Measurements from ENCODE around the gene CALML4. TPM values are rescaled to one million over a fixed set of nuclear protein-coding genes. Genes with fewer than 3 reads are reported as not detected.

Gene CALML4
- total and polyA plus RNA-seq, 4 donors = 3.6 to 8.0 (median 6.5) TPM

- Histone ChIP-seq H3K27me3 (ENCODE audit: control insufficient read depth in 4 of 4, insufficient read depth in 4 of 4, low read length in 3 of 4) (no peaks in the 10 kb centered on the region), H3K4me3 (ENCODE audit: low read depth in 1 of 3, low read length in 3 of 3) (no peak overlapping the region), H3K4me1 (ENCODE audit: control insufficient read depth in 4 of 4, insufficient read depth in 4 of 4, low read length in 3 of 4) (peaks cover 0 to 18% (median 8%) of the 10 kb centered on the region in 4 donors), H3K9ac (ENCODE audit: low read depth in 1 of 2, low read length in 2 of 2) (no peak overlapping the region), H3K27ac (ENCODE audit: low read depth in 1 of 2, low read length in 2 of 2) (no peak overlapping the region), H3K9me3 (ENCODE audit: control insufficient read depth in 4 of 4, low read length in 3 of 4) (no peaks in the 10 kb centered on the region), H3K36me3 (ENCODE audit: control insufficient read depth in 4 of 4, insufficient read depth in 3 of 4, low read depth in 1 of 4, low read length in 3 of 4) (peaks cover 0 to 4% (median 1%) of the 10 kb centered on the region in 4 donors)
- WGBS = 88% methylated on average over 11 of the region's 11 CpGs
- DNase-seq (ENCODE audit: low spot score) = no peak
- TF ChIP-seq SP1 (IDR thresholded peaks at IDR 0.05) = no peak
- TF ChIP-seq TAF1 (conservative IDR thresholded peaks at IDR 0.05) = no peak
- TF ChIP-seq NR2F2 (IDR thresholded peaks at IDR 0.05) = no peak
- no peak for TF ChIP-seq HNF4A (conservative IDR thresholded peaks at IDR 0.05)
- TF ChIP-seq FOXA2 (IDR thresholded peaks at IDR 0.05) = no peak
- TF ChIP-seq YY1 (IDR thresholded peaks at IDR 0.05) = no peak
- TF ChIP-seq ATF3 (IDR thresholded peaks at IDR 0.05) = no peak
- TF ChIP-seq ZBTB33 (IDR thresholded peaks at IDR 0.05) = no peak
- no peak for TF ChIP-seq MAX (IDR thresholded peaks at IDR 0.05)
- no peak for TF ChIP-seq JUND (IDR thresholded peaks at IDR 0.05)
- TF ChIP-seq REST (IDR thresholded peaks at IDR 0.05) = no peak
- TF ChIP-seq RXRA (IDR thresholded peaks at IDR 0.05) = no peak
- no peak for TF ChIP-seq HNF4G (IDR thresholded peaks at IDR 0.05)
- TF ChIP-seq FOXA1 (IDR thresholded peaks at IDR 0.05) = no peak
- no peak for TF ChIP-seq GABPA (IDR thresholded peaks at IDR 0.05 in 1 of 2, conservative IDR thresholded peaks at IDR 0.05 in 1 of 2)
- no peak for TF ChIP-seq EGR1 (IDR thresholded peaks at IDR 0.05; ENCODE audit: low read depth in 2 of 2)
Observed at GRCh38 chr15:68197661-68198437, 7.3 kb downstream of the CALML4 start.

GRCh38 chr15:68197170-68197492 is 8.0 kb downstream of the CALML4 start:
- H3K9ac ChIP-seq (ENCODE audit: low read depth in 1 of 2, low read length in 2 of 2) = no peak overlapping the region
- no peak overlapping the region for H3K4me3 ChIP-seq (ENCODE audit: low read depth in 1 of 3, low read length in 3 of 3)
- peaks cover 0 to 21% (median 9%) of the 10 kb centered on the region in 4 donors for H3K4me1 ChIP-seq (ENCODE audit: control insufficient read depth in 4 of 4, insufficient read depth in 4 of 4, low read length in 3 of 4)
- no peaks in the 10 kb centered on the region for H3K9me3 ChIP-seq (ENCODE audit: control insufficient read depth in 4 of 4, low read length in 3 of 4)
- H3K36me3 ChIP-seq (ENCODE audit: control insufficient read depth in 4 of 4, insufficient read depth in 3 of 4, low read depth in 1 of 4, low read length in 3 of 4) = peaks cover 2 to 4% (median 3%) of the 10 kb centered on the region in 4 donors
- no peak for DNase-seq (ENCODE audit: low spot score)
- H3K27me3 ChIP-seq (ENCODE audit: control insufficient read depth in 4 of 4, insufficient read depth in 4 of 4, low read length in 3 of 4) = no peaks in the 10 kb centered on the region
- 97% methylated on average over 8 of the region's 8 CpGs for WGBS
- no peak for TF ChIP-seq HNF4G (IDR thresholded peaks at IDR 0.05)
- no peak for TF ChIP-seq TAF1 (conservative IDR thresholded peaks at IDR 0.05)
- TF ChIP-seq RAD21 (IDR thresholded peaks at IDR 0.05) = no peak
- no peak overlapping the region for H3K27ac ChIP-seq (ENCODE audit: low read depth in 1 of 2, low read length in 2 of 2)

Measured in liver (tissue), 9 donors.